Esophagus squamous epithelium (tissue), 4 donors: ENCODE measurements around the gene RNF19B.

Experiments used
- POLR2A ChIP-seq, 4 donors: fragments of 450-650 bp; IDR thresholded peaks; one replicate each; pipeline ENCODE4 v1.6.1; 2017; ENCODE audit warnings: antibody characterized with exemption in 4 of 4, mild to moderate bottlenecking in 4 of 4, moderate library complexity in 3 of 4
- TF ChIP-seq, protein P1 (sequence below), 6 experiments: fragments of 450-650 bp in 4 of 6; fragments of 200-600 bp in 2 of 6; sonication (generic) in 2 of 6; IDR thresholded peaks; one replicate each; pipeline ENCODE4 v1.5.1; 2016 to 2019; ENCODE audit warnings: antibody characterized with exemption in 6 of 6, mild to moderate bottlenecking in 4 of 6, moderate library complexity in 4 of 6

DNA sequence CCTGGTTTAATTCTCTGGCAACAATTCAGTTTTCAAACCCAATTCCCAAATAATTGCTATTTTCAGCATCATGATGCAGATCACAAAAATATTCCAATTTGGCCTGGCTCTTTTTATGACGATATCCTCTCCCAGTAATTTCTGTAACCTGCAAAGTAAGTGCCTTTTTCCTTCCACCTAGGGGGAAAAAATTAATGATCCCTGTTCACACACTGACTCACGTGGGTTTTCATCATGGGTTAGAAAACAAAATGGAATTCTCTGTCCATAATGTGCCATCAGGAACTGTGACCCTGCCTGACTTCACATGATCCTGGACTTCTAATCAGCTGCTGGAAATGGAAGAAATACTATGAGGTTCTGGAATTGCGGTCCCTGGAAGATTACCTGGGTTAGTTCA is 47.6 kb upstream of the RNF19B start:
- TF ChIP-seq, protein P1, sequence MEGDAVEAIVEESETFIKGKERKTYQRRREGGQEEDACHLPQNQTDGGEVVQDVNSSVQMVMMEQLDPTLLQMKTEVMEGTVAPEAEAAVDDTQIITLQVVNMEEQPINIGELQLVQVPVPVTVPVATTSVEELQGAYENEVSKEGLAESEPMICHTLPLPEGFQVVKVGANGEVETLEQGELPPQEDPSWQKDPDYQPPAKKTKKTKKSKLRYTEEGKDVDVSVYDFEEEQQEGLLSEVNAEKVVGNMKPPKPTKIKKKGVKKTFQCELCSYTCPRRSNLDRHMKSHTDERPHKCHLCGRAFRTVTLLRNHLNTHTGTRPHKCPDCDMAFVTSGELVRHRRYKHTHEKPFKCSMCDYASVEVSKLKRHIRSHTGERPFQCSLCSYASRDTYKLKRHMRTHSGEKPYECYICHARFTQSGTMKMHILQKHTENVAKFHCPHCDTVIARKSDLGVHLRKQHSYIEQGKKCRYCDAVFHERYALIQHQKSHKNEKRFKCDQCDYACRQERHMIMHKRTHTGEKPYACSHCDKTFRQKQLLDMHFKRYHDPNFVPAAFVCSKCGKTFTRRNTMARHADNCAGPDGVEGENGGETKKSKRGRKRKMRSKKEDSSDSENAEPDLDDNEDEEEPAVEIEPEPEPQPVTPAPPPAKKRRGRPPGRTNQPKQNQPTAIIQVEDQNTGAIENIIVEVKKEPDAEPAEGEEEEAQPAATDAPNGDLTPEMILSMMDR (IDR thresholded peaks at IDR 0.05) = no peak
- no peak for TF ChIP-seq POLR2A (IDR thresholded peaks at IDR 0.05)
